K562 (cell line): ENCODE measurements around the gene LRRK1.

Experiments
- BRCA1 ChIP-seq, 2 experiments: fragments of 450-650 bp in 1 of 2; sonication (generic) in 1 of 2; formaldehyde crosslinking in 1 of 2; IDR thresholded peaks; 2 replicates each; pipeline versions ENCODE4 v1.5.0 to v1.6.1; 2017 to 2020; ENCODE audit warnings: mild to moderate bottlenecking in 1 of 2, missing genetic modification reagents in 1 of 2
- FOXP1 ChIP-seq: sonication (generic); formaldehyde crosslinking; IDR thresholded peaks from 2 replicates; pipeline ENCODE4 v1.8.0; 2022; ENCODE audit warnings: mild to moderate bottlenecking, missing genetic modification reagents
- HDAC2 ChIP-seq: fragments of 450-650 bp; IDR thresholded peaks from 2 replicates; pipeline ENCODE4 v1.6.1; 2016; ENCODE audit warnings: mild to moderate bottlenecking
- NFXL1 ChIP-seq: fragments of 450-650 bp; formaldehyde crosslinking; IDR thresholded peaks from 2 replicates; pipeline ENCODE4 v1.4.0; 2021; ENCODE audit warnings: mild to moderate bottlenecking
- PHB2 ChIP-seq: fragments of 450-650 bp; IDR thresholded peaks from 2 replicates; pipeline ENCODE4 v1.6.1; 2017; ENCODE audit warnings: low read depth
- POLR2AphosphoS5 ChIP-seq: IDR thresholded peaks from 2 replicates; pipeline ENCODE4 v1.6.1; 2011; ENCODE audit warnings: mild to moderate bottlenecking, low read depth, low read length, moderate library complexity; ENCODE audit not compliant: control insufficient read depth, insufficient read depth
- RCOR1 ChIP-seq, 2 experiments: IDR thresholded peaks; 2 replicates each; pipeline ENCODE4 v1.6.1; 2012; ENCODE audit warnings: low read depth in 2 of 2, low read length in 2 of 2, borderline replicate concordance in 1 of 2, improper control_type of control experiment in 1 of 2
- TAF15 ChIP-seq: fragments of 200-400 bp; formaldehyde crosslinking; IDR thresholded peaks from 2 replicates; pipeline ENCODE4 v1.6.1; 2017; ENCODE audit warnings: mild to moderate bottlenecking, low read depth, low read length, moderate library complexity
- ZBTB7A ChIP-seq: IDR thresholded peaks from 2 replicates; pipeline ENCODE4 v1.6.1; 2011; ENCODE audit warnings: low read depth, mild to moderate bottlenecking, low read length, moderate library complexity, borderline replicate concordance; ENCODE audit not compliant: control insufficient read depth
- ZNF133 ChIP-seq: fragments of 250-450 bp; sonication (Bioruptor Pico); IDR thresholded peaks from 2 replicates; pipeline ENCODE4 v1.4.0; 2020; ENCODE audit warnings: mild to moderate bottlenecking
- TF ChIP-seq, protein P1 (sequence below), 2 experiments: fragments of 450-650 bp; conservative IDR thresholded peaks; 2 replicates each; pipeline ENCODE4 v1.6.1; 2017; ENCODE audit warnings: mild to moderate bottlenecking in 2 of 2, moderate library complexity in 2 of 2
- TF ChIP-seq, protein P2 (sequence below), 3 experiments: IDR thresholded peaks in 2 of 3; conservative IDR thresholded peaks in 1 of 3; 2 replicates each; pipeline ENCODE4 v1.5.1; 2011 to 2012; ENCODE audit warnings: low read length in 3 of 3, mild to moderate bottlenecking in 3 of 3, control low read depth in 2 of 3, improper control_type of control experiment in 1 of 3, inconsistent platforms in 1 of 3, low read depth in 1 of 3, mixed read lengths in 1 of 3, moderate library complexity in 1 of 3; ENCODE audit not compliant: insufficient read depth in 2 of 3

DNA sequence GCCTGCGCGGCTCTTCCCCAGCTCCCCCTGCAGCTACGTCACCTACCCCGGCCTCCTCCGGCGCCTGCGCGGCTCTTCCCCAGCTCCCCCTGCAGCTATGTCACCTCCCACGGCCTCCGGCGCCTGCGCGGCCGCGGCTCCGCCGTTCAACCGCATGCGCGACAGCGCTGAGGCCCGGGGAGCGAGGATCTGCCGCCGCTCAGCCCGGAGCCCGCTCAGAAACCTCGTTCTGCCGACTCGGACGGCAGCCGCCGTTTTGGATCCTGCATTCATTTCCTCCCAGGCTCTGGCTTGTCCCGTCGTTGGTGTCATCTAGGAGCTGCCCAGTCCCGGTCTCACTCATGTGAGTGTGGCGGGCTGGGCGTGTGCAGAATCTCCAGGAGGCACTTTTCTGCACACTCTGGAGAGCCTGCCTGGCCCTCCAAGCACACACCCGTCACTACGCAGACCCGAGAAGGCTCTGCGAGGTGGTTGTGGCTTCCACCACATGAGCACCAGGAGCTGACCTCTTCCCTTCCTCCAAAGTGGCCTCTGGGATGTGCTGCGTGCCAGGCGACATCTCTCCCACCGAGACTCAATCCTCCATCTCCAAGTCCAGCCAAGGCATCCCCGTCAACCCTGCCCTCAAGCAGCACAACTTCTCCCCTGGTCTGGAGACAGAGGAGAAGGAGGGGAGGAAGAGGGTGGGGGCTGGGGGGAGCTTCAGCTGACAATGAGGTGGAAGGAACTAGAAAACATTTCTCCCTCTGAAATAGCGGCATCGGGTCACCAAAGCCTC is 167.4 kb downstream of the LRRK1 start:
- peak; percentile 77 for TF ChIP-seq POLR2AphosphoS5
- TF ChIP-seq FOXP1, result no peak
- TF ChIP-seq ZBTB7A, result 0 out of 2 replicates have a peak, but pooled peaks have one; percentile 31
- TF ChIP-seq, protein P1, sequence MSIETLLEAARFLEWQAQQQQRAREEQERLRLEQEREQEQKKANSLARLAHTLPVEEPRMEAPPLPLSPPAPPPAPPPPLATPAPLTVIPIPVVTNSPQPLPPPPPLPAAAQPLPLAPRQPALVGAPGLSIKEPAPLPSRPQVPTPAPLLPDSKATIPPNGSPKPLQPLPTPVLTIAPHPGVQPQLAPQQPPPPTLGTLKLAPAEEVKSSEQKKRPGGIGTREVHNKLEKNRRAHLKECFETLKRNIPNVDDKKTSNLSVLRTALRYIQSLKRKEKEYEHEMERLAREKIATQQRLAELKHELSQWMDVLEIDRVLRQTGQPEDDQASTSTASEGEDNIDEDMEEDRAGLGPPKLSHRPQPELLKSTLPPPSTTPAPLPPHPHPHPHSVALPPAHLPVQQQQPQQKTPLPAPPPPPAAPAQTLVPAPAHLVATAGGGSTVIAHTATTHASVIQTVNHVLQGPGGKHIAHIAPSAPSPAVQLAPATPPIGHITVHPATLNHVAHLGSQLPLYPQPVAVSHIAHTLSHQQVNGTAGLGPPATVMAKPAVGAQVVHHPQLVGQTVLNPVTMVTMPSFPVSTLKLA (conservative IDR thresholded peaks at IDR 0.05), result peak in 1 of 2 experiments; percentile 40; a peak in 2 of 4 replicates
- TF ChIP-seq, protein P2, sequence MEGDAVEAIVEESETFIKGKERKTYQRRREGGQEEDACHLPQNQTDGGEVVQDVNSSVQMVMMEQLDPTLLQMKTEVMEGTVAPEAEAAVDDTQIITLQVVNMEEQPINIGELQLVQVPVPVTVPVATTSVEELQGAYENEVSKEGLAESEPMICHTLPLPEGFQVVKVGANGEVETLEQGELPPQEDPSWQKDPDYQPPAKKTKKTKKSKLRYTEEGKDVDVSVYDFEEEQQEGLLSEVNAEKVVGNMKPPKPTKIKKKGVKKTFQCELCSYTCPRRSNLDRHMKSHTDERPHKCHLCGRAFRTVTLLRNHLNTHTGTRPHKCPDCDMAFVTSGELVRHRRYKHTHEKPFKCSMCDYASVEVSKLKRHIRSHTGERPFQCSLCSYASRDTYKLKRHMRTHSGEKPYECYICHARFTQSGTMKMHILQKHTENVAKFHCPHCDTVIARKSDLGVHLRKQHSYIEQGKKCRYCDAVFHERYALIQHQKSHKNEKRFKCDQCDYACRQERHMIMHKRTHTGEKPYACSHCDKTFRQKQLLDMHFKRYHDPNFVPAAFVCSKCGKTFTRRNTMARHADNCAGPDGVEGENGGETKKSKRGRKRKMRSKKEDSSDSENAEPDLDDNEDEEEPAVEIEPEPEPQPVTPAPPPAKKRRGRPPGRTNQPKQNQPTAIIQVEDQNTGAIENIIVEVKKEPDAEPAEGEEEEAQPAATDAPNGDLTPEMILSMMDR (IDR thresholded peaks at IDR 0.05 in 2 of 3, conservative IDR thresholded peaks at IDR 0.05 in 1 of 3; ENCODE audit: insufficient read depth in 2 of 3, low read depth in 1 of 3, low read length in 3 of 3), result no peak
- no peak for TF ChIP-seq RCOR1 (IDR thresholded peaks at IDR 0.05; ENCODE audit: borderline replicate concordance in 1 of 2, low read depth in 2 of 2, low read length in 2 of 2)
- no peak for TF ChIP-seq PHB2
- no peak for TF ChIP-seq ZNF133 (CRISPR knock-in tag)
- no peak for TF ChIP-seq TAF15
- TF ChIP-seq NFXL1 (CRISPR knock-in tag), result no peak
- no peak for TF ChIP-seq BRCA1 (IDR thresholded peaks at IDR 0.05)
- TF ChIP-seq BRCA1 (CRISPR knock-in tag; IDR thresholded peaks at IDR 0.05), result no peak
- TF ChIP-seq HDAC2, result 0 out of 2 replicates have a peak, but pooled peaks have one; percentile 40
